HG03159 (cell line): Measurements from ENCODE around the gene FAM43A.
A peak's percentile ranks its signal among the peaks of the same experiment; 100 is the strongest.

ENCODE experiments used
- ATAC-seq: cut with Tn5 transposase; IDR thresholded peaks from one replicate; pipeline ENCODE4 v1.9.1; 2021; ENCODE audit warnings: mild to moderate bottlenecking, moderate library complexity; ENCODE audit not compliant: unreplicated experiment

FAM43A gene, protein sequence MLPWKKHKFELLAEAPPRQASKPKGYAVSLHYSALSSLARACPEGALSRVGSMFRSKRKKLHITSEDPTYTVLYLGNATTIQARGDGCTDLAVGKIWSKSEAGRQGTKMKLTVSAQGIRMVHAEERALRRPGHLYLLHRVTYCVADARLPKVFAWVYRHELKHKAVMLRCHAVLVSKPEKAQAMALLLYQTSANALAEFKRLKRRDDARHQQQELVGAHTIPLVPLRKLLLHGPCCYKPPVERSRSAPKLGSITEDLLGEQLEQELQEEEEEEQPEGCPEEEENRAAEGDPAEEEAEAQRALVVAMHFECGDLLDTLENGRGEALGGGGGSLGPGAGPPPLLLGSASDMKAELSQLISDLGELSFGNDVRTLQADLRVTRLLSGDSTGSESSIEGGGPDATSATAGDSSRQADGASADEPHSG

DNA sequence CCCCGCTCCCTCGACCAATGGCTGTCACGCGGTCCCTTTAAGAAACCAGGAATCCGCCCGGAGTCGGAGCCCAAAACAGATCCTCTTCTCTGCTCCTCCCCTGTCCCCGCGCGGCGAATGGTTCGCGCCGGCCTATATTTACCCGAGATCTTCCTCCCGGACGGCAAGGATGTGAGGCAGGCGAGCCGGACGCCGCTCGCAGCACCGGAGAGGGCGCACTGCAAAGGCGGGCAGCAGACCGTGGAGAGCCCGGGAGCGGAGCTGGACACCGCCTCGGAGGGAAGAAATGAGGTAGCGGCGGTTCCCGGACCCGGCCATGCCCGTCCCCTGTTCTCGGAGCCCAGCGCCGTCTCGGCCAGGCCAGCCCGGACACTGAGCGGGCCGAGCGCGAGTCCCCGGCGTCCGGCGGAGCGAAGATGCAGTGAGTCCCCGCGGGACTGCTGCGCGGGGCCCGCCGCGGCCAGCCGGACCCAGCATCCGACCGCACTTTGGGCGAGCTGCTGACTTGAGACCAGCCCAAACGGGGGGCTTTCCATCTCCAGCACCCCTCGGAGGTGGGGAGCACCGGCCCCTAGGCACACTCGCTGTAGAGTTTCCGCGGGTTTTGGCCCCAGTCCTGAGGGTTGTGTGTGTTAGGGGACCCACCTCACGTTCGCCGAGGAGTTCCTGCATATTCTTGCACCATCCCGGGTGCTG is at the start of gene FAM43A:
FAM43A (plus strand) TSS at position 166 of the 696 bp plus-strand sequence. CDS start 944 bp downstream, outside the sequence.
- ATAC-seq: peak; percentile 34

DNA sequence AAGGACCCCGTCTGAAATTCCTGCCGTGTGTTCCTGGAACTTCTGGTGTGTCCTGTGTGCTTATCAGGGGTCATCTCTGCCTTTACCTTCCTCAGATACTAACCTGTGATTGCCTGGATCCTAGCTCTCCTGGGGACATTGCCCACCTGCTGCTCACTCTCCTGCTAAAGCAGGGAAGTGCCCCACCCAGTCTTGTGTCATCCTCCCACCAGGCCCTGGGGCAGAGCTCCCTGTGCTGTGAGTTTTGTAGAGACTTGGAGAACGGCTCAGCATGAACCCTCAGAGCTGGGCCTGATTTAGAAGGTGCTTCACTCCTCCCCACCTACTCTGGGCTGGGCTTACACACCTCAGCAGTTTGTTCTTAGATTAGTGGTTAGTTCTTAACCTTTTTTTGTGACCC is 48.6 kb upstream of the FAM43A start:
- ATAC-seq: no peak

DNA sequence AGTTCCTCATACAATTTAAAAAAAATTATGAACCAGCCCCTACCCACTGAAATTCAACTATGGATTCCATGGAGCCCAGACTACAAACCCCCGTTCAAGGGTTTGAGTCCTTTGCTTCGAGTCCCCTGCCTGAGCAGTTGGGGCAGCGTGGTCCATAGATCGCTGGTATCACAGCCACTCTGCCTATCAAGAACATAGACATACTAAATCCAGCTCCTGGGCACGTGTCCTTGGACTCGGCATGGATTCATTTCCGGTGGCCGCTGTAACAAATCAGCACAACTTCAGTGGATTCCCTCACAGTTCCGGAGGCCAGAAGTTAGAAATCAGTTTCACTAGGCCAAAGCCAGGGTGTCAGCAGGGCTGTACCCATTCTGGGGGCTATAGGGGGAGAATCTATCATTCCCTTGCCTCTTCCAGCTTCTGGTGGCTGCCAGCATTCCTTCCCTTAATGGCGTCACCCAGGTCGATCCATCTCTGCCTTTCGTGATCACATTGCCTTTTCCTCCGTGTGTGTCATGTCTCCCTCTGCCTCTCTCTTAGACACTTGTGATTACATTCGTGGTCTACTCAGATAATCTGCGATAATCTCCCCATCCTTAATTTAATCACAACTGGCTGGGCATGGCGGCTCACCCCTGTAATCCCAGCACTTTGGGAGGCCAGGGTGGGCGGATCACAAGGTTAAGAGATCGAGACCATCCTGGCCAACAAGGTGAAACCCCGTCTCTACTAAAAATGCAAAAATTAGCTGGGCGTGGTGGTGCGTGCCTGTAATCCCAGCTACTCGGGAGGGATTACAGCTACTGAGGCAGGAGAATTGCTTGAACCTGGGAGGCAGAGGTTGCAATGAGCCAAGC is 47.9 kb upstream of the FAM43A start:
- no peak for ATAC-seq

DNA sequence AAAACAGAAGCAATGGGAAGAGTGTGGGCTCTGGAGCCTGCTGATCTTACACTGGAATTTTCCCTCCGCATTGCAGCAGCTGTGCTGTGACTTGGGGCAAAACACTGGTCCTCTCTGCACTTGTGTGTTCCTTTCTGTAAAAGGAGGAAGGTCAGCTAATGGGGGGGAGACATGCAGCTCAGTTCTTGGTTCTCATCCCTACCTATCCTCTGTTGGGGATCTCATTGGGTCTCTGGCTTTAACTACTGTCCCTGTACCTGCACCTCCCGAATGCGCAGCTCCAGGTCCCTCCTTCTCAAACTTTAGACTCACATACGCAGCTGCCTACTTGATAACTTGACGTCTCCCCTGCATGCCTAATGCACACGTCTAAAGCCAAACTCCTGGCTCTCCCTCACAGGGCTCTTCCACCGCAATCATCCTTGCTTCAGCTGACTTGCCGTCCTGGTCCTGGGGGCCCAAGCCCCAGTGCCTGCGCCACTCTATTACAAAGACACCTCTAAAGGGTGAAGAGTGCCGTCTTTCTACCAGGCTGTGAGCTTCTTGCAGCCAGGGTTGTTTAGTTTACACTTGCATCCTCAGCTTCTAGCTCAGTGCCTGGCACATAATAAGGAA is 46.6 kb upstream of the FAM43A start:
- ATAC-seq: no peak

DNA sequence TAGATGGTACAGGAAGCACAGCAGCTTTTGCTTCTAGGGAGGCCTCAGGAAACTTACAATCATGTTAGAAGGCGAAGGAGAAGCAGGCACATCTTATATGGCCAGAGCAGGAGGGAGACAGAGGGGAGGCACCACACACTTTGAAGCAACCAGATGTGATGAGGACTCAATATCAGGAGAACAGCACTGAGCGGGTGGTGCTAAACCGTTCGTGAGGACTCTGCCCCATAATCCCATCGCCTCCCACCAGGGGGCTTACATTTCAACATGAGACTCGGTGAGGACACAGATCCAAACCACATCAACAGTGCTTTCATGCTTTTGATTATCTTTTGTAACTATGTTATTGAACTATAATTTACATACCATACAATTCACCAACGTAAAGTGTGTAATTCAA is 44.9 kb upstream of the FAM43A start:
- ATAC-seq: no peak

DNA sequence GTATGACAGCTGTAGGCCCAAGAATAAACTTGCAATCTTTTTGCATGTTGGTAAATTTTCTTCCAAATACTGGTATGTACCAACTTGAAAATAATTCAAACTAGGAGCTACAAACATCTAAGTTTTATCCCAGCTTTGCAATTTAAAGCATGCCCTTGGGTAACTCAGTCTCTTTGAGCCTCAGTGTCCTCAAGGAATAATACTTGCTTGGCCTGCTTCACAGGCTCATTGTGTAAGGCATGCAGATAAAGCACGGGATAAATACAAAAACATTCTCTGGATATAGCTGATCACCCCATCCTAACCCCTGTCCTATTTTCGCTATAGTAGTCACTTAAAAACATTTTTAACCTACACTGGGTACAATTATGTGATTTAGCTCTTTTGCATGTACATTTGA is 42.9 kb upstream of the FAM43A start:
- ATAC-seq: no peak

DNA sequence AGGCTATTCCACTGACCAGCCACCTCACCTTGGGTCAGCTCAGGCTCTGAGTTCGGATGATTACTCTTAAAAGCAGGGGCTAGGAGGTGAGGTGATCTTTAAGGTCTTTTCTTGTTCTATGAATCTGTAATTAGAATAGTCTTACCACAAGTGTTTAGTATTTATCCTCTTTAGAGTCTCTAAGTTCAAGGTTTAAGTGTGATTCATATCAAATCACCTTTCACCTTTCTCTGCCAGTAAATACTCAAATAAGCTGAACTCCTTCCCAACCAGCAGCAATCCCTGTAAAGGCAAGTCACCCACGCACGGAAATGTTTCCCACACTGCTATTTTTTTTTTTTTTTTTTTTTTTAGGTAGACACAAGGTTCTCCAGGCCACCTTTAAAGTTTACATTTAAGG is 37.9 kb upstream of the FAM43A start:
- no peak for ATAC-seq

DNA sequence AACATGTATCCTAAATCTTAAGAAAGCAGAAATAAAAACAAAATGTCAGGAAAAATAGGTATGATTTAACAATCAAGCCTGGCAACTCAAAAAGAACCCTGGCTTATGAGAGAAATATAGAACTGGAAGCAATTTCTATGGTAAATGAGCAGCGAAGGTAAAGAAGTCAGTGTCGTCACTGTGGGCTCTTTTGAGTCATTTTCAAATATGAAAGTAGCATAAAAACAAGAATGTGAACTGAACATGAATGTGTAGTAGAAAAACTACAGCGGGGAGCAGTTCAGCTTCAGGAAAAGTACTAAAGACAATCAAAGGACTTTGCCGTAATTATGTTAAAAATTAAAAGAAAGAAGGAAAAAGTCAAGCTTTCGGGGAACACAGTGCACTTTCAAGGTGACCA is 31.2 kb upstream of the FAM43A start:
- ATAC-seq: no peak

DNA sequence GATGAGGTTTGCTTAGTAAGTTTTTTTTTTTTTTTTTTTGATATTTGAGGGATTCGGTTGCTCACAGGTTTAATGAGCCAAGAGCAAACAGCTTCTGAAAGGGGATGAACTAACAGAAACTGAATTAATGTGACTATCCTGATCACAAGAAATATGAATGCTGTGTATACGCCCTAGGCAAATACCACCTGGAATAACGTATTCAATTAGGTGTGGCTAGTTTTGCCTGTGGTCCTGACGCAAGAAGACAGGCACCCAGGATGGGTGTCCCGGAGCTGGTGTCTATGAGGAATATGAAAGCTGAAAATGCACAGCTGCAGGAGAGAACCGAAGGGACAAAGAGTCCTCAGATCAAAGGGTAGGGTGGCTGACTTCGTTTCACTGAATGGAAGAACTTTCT is 28.2 kb upstream of the FAM43A start:
- ATAC-seq: no peak

DNA sequence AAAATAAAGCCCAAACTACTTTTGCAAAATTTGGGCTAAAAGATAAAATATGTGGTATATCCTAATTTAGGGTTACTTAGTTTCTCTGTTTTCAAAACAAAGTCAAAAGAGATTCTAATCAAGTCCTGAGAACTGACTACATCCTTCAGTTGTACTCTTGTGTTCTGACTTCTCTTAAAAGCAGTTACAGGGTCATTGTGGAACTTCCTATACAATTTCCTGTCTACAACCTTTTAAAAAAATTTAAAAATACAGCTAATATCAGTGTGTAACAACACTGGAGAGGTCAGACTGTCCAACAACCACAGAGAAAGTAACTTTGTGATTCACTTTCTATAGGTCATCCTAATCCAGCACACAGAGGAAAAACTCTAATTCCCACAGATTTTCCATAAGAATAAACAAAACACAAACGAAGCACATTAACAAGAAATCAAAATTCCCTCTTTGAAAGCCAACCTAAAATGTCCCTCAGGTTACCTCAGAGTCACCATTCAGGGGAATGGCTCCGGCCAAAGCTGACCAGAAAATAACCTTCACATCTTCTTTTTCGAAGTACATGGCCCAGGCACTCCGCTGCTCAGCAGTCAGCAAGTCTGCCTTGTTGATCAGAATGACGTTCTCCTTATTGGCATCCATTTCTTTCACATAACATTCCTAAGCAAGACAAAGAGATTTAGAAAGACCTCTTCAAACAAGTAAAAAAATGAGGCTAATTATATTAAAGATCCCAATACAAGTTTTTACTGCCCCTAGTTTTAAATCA is 27.0 kb upstream of the FAM43A start:
- no peak for ATAC-seq

DNA sequence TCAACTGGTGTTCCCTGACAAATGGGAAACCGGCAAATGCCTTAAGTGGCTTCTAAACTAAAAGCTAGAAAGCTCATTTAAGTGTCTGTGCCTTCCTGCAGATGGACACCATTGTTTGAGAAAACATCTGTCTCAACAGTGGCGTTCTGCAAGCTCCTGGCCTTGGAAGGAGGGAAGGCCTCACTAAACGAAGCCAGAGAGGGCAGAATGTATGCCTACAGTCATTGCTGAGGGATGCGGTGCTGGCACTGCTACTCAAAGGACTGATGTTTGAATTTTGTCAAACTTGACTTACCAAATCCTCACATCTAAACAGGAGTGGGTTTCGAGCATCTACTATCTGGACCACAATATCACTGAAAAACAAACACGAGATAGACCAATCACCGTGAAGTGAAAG is 25.9 kb upstream of the FAM43A start:
- no peak for ATAC-seq

DNA sequence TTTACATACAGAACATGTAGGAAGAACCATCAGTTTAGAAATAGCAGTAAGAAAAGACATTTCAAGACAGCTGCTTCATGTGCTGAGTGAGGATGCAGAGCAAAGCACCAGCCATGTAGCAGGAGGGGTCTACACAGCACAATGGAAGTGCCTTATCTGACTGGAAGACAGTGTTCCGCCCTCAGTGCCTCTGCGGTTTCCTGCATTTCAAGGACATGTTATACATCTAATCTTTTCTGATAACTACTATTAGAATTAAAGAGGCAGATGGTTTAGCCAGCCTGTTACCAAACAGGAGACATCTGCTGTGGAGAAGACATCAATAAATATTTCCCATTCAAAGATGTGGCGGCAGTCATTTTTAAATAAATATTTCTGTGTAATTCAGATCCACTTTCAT is 24.3 kb upstream of the FAM43A start:
- no peak for ATAC-seq

DNA sequence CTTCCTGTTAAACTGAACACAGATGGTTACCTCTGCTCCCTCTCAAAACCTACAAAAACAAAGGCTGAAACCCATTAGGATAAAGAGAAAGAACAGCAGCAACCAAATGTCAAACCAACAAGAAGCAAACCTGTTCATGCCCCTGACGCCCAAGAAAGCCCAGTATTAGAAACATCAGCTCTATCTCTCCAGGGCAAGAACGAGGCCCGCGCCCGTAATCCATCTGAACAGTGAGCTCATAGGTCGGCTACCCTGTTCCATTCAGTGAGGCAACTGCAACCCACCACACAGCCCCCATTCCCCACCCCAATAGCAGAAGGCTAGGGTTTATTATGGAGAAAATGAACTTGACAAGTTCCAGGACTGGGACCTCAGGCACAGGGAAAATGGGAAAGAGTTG is 23.7 kb upstream of the FAM43A start:
- ATAC-seq: no peak

DNA sequence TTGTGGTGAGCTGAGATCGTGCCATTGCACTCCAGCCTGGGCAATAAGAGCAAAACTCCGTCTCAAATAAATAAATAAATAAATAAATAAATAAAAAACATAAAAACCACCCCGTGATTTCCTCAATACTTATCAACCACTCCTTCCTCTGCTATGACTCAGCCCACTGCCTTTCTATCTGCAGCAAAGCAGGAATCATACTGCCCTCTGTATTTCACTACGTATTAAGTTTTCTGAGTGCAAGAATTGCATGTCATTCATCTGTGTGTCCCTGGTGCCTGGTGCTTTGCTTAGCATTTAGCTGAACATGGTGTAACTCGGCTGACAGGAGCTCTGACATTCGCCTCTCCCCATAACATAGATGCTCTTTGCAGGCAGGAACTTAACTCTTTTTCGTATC is 20.8 kb upstream of the FAM43A start:
- no peak for ATAC-seq

DNA sequence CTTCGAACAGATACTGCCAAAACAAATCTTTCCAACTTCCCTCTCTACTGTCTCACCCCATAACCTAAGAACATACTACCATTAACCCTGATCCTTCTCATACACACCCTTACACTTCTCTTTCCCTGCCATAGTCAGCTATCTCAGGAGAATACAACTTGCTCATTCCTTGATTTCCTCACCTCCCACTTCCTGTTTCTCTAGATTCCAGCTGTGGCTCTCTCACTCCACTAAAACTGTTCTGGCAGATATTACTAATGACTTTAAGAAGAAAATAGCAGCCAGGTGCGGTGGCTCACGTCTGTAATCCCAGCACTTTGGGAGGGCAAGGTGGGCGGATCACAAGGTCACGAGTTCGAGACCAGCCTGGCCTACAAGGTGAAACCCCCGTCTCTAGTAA is 18.3 kb upstream of the FAM43A start:
- no peak for ATAC-seq

DNA sequence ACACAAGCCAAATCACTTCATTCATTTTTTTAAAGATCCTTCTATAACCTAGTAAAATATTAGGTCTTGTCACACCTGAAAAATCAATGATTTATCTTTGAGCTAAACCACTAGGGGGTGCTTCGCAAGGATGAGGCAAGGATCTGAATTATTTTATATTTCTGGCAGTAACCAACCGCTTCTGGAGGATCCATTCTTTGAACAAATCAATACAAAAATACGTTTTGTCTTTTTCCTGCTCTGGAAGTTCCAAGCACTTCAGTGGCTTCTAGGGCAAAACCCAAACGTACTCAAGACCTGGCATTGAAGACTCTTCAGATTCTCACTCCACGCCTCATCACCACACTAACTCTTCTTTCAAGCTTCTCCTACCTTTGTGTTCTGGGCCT is 14.2 kb upstream of the FAM43A start:
- ATAC-seq: no peak

DNA sequence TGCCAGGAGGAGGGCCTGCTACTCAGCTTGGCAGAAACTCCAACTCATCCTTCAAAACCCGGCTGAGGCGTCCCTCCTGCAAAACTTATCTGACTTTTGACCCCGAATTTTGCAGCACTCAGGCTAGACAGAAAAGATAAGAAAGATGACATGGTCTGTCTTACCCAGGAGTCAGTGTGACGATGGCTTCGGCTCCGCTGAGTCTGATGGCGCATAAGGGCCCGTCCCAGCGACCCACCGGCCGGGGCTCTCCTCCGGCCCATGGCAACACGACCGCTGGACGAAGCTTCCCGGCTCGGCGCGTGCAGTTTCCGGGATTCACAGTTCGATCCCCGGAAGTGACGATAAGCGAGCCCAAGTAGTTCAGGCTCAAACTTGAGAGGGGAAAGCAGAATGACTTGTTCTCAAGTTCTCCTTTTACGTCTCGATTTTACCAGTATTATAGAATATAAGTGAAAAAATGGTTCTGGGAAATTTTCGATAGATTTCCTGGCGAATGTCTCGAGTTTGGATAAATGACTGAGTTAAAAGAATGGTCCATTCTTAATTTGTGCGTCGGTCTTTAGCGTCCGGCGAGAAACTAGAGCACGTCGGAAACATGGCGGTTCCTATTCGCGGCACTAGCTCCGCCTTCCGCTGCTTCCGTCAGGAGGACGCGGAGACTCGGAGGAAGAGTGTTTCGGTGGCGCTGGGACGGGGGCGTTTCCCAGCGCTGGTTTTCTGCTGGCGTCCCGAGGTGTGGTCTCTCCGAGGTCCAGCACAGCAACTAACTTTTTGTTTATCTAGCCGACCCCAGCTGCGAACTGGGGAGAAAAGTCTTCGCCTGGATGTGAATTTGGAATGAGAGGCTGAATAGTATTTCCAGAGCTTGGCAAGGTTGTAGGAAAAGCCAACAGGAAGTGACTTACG is 13.5 kb upstream of the FAM43A start, which contains the start of gene LSG1:
LSG1 (minus strand) TSS at position 292 of the 909 bp plus-strand sequence; CDS start at position 263, 29 bp downstream.
- ATAC-seq: peak; percentile 87

DNA sequence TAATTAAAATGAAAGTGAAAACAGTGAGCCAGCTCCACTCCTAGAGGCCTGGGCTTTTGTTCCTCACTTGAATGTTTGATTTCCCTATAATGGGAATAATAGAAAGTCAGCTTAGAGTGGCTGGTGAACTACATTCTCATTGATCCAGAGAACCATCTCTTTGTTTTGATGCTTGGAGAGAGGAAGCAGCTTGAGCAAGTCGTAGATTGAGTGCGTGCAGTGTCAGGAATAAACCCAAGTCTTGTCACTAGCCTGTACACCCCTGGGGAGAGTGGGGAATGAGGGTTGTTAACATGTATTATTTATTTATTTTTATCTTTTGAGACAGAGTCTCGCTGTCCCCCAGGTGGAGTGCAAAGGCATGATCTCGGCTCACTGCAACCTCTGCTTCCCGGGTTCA is 12.8 kb upstream of the FAM43A start:
- no peak for ATAC-seq

DNA sequence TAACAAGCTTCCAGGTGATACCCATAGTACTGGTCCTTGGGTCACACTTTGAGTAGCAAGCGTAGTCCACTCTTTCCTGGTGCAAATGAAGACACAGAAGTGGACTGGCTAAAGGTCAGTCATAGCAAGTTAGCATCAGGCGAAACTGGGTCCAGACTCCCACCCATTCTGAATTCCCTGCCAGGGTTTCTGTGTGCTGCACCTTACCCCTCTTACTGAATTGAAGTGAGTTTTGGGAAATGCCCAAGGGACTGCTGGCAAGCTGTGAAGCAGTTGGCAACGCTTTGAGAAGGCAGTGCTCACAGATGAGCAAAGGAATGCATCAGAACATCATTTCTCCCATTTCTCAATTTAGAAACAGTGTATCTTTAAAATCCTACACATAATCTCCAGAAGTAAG is 11.9 kb upstream of the FAM43A start:
- no peak for ATAC-seq
